Measurements from ENCODE around the gene SLC7A7. TPM values are rescaled to one million over a fixed set of nuclear protein-coding genes. Genes with fewer than 3 reads are reported as not detected.
"Not testable (repeated sequence)": the region's sequence is repeated elsewhere in the genome, so short reads cannot be mapped to it uniquely, and the experiment has no call there.

Gene SLC7A7
- polyA plus RNA-seq, 1 donor, result 25.7 TPM

DNA sequence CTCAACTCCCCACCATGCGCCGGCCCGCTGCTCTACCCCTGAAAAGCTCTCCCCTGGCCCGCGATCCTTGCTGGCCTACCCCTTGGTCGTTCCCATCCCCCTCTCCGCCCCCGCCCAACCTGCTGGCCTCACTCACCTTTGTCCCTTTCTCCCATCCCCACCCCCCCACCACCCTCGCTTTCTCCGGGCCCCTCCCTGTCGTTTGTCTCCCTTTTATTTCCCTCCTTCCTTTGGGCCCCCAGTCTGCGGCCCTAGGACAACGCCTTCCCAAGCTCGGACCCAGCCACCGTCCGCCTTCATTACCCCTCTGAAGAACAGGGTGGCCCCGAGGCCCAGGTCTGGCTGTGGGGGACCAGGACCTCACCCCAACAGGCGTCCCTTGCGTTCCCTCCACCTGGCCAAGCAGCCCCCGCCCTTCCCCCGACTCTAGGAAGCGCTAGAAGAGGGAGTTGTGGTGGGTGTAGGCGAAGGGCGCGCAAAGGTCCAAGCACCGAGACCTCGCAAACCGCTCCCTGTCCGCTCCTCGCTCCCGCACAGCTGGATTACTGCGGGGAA, 6.9 kb upstream of the SLC7A7 start:
- DNase-seq (ENCODE audit: low read depth), result no peak

DNA sequence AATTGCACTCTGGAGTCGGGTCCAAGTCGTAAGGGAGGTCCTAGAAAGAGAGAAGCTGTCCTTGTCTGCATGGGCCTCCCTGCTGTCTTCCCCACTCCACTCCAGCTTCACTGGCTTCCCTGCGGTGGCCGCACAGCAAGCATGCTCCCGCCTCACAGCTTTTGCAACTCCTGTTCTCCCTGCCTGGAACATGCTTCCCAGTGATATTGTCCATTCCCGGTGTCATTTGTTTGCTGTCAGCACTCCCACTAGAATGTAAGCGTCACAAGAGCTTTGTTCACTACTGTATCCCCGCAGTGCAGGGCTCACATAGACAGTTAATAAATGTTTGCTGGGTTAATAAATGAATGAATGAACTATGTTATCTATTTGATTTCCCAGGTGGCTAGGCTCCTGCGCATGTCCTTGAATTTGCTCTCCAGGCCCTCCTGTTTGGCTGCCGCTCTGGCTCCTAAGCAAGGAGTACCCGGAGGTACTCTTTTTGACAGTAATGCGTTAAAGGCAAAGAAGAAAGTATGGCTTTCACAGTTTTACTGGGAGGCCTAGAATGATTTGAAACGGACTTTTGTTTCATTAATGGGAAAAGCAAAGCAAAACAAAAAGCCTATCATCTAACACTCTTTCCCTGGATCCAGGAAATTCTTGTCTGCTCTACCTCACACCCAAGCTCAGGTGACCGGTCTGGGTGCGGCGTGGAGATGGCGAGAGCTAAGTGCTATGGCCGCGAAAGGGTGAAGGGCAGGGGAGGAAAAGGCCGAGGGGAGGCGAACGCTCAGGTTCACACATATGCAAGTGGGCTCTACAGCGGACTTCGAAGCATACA, 6.2 kb upstream of the SLC7A7 start:
- no peak for DNase-seq (ENCODE audit: low read depth)

DNA sequence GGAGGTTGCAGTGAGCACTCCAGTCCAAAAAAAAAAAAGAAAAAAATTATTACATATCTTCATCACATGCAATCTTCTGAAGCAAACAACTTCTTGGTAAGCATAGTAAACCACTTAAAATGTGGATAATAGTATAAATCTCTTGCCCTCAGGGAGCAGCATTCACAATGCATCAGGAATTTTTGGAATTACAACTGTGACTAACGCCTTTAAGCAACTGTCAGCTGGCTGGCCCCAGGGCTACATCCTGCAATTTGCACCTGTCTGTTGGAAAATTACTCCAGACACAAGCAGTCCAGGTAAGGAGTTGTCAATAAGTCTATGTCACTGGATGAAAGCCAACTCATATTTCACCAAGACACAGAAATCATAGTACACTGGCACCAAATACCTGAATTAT, 5.5 kb upstream of the SLC7A7 start:
- no peak for DNase-seq (ENCODE audit: low read depth)

- DNase-seq (ENCODE audit: low read depth), result no peak
Observed at GRCh38 chr14:22819151-22819988, 4.1 kb upstream of the SLC7A7 start.

DNA sequence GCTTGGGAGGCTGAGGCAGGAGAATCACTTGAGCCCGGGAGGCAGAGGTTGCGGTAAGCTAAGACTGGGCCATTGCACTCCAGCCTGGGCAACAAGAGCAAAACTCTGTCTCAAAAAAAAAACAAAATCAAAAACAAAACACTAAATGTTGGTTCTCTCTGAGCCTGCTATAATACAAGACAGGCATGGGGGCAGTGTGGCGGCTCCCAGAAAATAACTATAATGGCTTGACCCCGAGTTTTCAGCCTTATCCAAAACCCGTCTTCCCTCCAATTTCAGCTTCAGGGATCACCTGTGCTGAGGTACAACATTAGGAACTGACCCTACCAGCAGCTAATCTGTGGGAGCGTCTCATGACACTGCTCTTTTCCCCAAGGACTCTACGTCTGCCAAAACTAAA, 862 bp downstream of the SLC7A7 start:
- no peak for DNase-seq (ENCODE audit: low read depth)

DNA sequence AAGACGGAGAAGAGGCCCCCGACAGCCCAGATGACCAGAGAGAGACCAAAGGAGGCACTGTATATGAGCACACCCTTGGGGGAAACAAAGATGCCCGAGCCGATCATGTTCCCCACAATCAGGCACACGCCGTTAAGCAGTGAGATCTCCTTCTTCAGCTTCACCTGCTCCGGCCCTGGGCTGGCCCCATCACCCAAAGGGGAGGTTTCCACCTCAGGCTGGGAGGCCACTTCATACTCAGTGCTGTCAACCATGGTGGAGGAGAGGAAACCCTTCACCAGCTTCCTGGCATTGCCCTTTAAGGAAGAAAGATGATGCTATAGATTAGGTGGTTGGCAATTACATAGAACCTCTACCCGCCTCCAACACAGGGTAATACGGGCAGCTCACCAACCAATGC, 2.1 kb downstream of the SLC7A7 start:
- no peak for DNase-seq (ENCODE audit: low read depth)

DNA sequence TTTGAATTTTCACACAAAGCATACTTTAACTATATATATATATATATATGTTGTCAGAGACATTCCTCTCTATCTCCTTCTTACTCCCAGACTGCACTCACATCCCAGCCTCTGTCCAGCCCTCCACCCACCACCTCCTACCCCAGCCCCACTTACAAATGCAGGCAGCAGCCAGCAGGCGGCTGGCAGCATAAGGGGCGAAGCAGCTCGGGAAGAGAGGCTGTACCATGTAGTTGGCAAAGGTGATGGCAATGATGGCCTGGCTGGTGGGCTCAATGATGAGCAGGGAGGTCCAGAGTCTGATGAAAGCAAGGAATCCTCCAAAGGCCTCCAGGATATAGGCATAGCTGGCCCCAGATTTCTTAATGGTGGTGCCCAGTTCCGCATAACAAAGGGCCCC, 2.5 kb downstream of the SLC7A7 start:
- DNase-seq (ENCODE audit: low read depth), result no peak

GRCh38 chr14:22811722-22812121, 3.5 kb downstream of the SLC7A7 start:
- no peak for DNase-seq (ENCODE audit: low read depth)

- DNase-seq (ENCODE audit: low read depth), result no peak
Observed at GRCh38 chr14:22808388-22809209, 6.6 kb downstream of the SLC7A7 start.

GRCh38 chr14:22807432-22808087, 7.7 kb downstream of the SLC7A7 start:
- no peak for DNase-seq (ENCODE audit: low read depth)

DNA sequence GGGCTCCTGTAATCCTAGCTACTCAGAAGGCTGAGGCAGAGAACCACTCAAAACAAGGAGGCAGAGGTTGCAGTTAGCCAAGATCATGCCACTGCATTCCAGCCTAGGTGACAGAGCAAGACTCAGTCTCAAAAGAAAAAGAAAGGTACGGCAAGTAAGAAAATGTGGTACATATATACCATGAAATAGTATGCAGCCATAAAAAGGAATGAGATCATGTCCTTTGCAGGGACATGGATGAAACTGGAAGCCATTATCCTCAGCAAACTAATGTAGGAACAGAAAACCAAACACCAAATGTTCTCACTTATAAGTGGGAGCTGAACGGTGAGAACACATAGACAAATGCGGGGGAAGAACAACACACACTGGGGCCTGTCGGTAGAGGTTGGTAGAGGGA, 10.0 kb downstream of the SLC7A7 start:
- not testable (repeated sequence) for DNase-seq (ENCODE audit: low read depth)

DNA sequence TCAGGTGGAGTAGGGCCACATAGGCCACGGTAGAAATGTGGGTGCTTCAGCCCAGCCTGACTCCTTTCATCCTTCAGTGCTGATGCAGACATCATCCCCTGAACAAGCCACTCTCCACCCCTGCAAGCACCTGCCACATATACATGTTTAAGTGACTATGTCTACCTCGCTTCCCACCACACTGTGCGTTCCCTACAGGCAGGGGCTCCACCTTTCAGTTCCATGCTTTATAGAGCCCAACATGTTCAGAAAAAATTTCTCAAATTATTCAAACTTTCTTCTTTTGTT, 11.6 kb downstream of the SLC7A7 start:
- no peak for DNase-seq (ENCODE audit: low read depth)

GRCh38 chr14:22802860-22803686, 12.2 kb downstream of the SLC7A7 start:
- no peak for DNase-seq (ENCODE audit: low read depth)

- DNase-seq (ENCODE audit: low read depth), result no peak
Observed at GRCh38 chr14:22801716-22802115, 13.5 kb downstream of the SLC7A7 start.

DNA sequence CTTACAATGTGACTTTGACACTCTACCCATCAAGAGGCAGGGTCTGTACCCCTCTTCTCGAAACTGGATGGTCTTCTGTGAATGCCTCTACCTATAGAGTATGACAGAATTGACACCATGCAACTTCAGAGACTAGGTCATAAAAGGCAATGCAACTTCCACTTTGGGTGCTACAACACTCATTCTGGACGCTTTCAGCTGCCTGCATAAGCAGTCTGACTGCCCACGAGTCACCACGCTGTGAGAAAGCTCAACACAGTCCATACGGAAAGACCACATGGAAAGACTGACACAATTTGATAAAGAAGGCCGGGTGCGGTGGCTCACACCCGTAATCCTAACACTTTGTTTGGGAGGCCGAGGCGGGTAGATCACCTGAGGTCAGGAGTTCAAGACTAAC, 14.9 kb downstream of the SLC7A7 start:
- no peak for DNase-seq (ENCODE audit: low read depth)

DNA sequence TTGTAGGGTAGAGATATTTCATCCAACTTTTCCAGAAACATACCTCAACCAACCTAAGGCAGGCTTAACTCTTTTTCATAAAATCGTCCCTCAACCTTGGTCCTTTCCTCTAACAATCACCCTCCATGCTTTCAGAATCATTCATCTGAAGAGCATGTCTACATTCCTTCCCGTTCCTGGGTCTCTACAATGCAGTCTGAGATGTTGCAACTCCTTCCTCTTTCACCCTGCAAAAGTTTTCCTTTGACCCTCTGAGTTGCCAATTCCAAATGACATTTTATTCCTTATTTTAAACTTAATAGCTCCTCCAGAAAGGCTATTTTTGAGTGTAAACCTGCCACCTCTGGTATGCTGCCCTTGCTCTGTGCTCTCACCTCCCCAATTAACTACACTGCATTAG, 16.7 kb downstream of the SLC7A7 start:
- no peak for DNase-seq (ENCODE audit: low read depth)

DNA sequence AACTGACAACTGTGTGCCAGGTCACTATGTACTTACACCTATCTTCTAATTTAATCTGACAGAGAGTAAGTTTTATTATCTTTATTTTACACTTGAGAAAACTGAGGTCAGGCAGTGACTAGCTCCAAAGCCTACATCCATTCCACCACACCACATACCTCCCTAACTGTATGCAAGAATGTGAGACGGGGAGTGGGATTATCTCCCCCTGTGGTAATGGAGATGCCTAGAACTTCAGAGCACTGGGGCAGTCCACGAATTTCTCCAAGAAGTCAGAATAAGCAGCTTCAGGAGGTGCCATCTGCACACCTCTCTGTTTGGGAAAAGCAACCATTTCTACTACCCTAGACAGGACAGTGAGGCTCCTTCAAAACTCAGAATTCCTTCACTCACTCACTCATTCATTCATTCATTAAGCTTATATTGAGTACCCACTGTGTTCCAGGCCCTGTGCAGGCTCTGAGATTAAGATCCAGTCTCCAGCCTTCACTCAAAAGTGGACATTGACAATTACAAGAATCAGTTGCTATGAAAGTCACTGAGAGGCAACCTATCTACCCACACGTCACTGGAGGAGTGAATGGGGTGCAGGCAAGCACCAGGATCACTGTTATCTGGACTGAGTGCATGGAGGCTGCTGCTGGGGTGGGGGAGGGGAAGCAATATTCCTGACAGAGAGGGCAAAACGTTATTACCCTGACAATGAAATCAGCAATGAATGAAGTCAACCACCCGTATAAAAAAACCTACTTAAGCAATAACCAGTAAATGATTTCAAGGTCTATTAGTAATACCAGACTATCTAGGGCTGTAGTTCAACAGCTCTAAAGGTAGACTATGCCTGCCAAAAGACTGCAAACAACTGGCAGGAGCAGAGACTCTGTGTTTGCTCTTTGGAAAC, 18.0 kb downstream of the SLC7A7 start:
- no peak for DNase-seq (ENCODE audit: low read depth)

DNA sequence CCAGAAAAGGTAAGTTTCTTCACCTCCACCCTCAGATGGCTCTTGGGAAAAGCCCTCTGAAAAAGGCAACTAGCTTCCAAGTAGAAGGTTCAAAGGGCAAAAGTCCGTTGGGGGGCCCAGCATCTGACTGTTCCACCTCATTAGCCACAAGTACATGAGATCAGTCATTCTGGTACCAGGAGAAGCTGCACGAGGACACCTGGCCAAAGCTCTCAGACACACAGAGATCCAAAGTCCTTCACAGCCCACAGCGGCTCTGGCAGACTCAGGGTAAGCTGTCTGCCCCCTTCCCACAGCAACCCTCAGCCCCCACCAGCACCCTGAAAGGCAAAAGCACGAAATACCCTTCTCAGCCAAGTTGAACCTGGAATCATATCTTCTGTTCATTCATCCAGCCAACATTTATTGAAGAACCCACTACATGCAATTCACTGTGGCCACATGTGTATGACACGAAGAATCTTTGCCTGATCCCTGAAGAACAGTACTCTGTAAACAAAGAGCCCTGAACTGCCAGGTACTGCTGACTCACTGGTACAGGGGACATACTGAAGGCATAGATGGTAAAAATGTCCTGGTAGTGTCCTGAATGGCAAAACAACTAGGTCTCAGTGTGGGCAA, 19.0 kb downstream of the SLC7A7 start:
- DNase-seq (ENCODE audit: low read depth), result no peak

GRCh38 chr14:22794551-22794951, 20.7 kb downstream of the SLC7A7 start:
- no peak for DNase-seq (ENCODE audit: low read depth)
